Activated CD8-positive, alpha-beta memory T cell treated with anti-CD3 and anti-CD28 coated beads, Interleukin-2, amount 50 U/mL, for 4 hours (primary cell): Measurements from ENCODE around the gene ZDHHC13.

Experiments
- DNase-seq: peaks from one replicate; pipeline ENCODE4 v3.0.0-alpha.2; 2020

The ZDHHC13 gene, protein sequence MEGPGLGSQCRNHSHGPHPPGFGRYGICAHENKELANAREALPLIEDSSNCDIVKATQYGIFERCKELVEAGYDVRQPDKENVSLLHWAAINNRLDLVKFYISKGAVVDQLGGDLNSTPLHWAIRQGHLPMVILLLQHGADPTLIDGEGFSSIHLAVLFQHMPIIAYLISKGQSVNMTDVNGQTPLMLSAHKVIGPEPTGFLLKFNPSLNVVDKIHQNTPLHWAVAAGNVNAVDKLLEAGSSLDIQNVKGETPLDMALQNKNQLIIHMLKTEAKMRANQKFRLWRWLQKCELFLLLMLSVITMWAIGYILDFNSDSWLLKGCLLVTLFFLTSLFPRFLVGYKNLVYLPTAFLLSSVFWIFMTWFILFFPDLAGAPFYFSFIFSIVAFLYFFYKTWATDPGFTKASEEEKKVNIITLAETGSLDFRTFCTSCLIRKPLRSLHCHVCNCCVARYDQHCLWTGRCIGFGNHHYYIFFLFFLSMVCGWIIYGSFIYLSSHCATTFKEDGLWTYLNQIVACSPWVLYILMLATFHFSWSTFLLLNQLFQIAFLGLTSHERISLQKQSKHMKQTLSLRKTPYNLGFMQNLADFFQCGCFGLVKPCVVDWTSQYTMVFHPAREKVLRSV

DNA sequence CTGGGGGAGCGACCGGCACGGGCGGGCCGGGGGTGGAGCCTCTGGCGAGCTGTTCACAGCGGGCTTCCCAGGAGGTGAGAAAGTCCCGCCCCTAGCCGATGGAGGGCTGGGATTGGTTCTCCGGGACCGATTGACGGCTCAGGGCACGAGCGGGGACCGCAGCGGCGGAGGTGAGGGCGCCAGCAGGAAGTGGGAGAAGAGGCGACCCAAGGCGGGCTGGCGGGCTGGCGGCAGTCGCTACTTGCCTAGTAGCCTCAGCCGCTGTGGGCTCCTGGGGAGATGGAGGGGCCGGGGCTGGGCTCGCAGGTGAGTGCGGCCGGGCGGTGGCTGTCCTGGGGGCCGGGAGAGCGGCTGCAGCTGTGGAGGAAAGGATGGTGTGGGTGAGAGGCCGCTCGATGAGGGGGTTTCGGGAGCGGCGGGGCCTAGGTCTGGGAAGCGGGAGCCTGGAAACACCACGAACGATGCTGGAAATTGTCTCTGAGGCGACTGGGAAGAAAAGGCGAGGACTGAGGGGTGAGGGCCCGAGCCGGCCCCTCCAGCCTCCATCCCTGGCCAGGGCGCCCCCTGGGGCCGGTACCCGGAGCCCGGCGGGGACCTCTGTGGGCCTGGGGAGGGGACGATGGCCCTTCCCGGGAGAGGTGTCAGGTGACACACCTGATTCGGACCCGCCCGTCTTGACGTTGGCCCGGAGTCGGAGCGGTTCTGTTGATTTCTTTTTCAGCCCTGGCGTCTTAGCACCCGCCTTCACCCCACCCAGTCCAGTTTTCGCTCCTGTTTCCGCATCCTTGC, at the start of gene ZDHHC13:
Gene ZDHHC13, plus strand, starts transcription at position 198 of the 789 bp plus-strand sequence. Its CDS starts 82 bp downstream, at position 280.
- DNase-seq, result peak; percentile 95

DNA sequence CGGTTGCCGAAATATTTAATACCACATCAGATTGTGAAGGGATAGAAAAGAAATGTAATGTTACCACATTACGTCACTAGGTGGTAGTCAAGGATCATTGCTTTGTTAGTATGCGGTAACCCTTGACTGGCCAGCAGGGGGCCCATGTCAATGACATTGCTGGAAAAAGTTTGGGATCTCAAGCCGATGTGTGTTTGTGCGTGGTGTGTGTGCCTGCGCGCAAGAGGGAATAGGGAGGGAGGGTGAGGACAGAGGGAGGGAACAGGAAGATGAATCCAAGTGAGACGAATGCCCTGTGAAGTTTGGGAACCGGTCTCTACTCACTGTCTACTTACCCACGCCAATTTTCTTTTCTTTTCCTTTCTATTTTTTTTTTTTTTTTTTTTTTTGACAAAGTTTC, 45.7 kb upstream of the ZDHHC13 start:
- peak; percentile 45 for DNase-seq

DNA sequence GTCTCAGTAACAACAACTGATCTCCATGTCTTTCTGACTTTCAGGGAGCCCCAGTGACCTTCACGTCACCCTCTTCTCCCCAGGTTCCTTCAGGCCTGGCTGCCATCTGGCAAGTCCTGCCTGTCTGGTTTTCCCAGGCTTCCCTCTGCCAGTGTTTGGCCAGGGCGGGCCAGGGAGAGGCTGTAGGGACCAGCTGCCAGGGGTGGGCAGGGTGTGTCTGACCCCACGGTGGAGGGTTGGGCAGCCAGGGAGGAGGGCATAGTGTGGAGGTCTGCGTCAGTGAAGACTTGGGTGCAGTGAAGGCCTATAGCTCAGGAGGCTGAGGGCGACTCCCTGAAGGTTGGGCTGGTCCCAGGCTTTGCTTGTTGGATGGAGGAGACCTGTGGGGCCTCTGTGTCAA, 44.5 kb upstream of the ZDHHC13 start:
- DNase-seq, result no peak

DNA sequence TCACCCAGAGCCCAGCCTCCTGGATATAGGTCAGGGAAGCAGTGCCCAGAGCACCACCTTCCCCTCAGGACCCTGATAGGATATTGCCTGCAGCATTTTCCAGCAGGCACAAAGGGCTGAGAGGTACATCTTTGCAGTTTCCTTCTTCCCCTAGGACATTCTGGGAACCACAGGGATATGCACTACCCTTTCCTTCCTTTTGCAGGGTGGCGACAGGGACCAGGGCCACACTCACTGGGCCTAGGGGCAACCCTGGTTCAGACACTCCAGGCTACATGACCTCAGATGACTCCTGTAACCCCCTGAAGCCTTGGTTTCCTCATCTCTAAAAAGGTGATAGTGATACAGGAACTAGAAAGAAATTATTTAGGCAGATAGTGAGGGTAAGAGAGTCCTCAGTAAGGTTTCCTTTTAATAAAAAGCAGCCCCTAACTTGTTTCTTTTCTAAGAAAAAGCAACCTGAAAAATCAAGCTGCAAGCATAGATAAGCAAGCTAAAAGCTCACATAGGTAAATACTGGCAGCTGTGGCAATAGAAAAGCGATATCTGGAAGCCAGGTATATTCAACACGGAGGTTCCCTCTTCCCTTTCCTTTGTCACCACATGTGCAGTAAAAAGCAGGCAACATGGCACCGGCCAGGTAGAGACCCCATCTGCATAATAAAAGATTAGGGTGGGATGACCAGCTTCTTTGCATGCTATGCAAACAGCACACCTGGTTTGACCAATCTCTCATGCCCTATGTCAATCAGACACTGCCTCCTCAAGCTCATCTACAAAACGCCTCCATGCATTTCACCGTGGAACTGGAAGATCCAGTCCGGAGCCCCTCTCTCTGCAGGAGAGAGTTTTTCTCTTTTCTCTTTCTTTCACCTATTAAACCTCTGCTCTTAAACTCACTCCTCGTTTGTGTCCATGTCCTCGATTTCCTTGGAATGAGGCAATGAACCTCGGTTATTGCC, 43.2 kb upstream of the ZDHHC13 start:
- no peak for DNase-seq

DNA sequence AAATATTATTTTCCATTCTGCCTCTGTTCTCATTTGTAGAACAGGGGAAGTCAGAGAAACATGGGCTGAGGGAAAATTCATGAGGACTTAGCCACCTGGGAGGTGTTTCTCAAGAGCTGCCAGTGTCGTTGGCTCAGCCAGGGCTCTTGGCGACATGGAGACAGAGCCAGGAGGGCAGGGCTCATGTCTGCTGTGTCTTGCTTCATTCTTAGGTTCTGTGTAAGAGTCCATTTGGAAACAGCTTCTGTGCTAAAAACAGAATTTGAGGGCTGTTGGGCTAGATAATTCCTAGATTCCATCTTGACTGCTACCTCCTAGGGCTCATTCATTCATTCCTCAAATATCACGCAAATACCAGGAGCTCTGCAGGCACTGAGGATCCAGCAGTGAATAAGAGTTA, 41.3 kb upstream of the ZDHHC13 start:
- no peak for DNase-seq

DNA sequence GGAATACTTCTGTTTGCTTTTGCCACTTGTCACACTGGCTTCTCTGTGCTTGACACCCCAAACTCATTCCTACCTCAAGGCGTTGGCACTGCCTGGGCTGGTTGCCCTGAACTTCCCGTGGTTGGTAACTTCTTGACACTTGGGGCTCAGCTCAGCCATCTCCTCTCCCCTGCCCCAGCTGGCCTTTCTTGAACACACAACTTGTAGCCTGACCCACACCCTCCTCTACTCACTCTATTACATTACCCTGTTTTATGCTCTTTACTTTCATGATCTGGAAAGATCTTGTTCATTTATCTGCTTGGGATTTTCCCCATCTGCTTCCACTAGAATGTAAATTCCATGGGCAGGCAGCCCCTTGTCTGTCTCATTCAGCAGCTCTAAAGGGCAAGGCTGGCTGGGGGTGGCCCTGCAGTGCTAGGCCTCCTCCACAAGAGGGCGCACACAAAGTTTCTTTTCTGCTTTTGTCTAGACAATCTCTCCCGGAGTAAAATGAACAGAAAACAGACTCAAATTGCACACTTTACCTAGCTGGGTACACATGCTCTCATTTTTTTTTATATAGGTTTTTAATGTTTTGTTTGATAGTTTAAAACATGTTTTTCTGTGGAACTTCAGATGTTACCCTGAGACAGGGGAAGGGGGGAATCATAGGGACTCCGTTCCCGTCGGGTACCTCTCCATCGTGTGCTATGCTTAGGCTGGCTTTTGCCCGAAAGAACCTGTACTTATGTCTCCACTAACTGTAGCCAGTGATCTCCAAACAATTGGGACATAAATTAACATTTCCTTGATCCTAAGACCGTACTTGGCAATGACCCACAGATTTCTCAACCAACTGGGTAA, 40.0 kb upstream of the ZDHHC13 start:
- DNase-seq, result peak; percentile 55

DNA sequence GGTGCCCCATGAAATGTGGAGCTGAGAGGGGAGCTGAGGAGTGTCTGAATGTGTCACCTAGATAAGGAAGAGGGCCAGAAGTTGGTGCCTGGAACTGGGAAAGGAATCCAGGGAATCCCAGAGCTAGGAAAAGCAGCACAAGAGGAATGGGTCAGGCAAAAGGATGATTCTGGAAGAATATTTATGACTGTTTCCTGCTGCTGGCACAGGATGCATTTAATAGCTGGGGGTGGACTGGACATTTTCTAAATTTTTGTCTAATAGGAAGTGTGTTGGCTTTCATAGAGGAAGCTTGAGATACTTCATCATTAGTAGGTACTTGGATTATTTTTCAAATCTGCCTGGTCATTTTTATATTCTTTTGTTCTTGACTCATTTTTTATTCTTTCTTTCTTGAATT, 39.0 kb upstream of the ZDHHC13 start:
- no peak for DNase-seq

DNA sequence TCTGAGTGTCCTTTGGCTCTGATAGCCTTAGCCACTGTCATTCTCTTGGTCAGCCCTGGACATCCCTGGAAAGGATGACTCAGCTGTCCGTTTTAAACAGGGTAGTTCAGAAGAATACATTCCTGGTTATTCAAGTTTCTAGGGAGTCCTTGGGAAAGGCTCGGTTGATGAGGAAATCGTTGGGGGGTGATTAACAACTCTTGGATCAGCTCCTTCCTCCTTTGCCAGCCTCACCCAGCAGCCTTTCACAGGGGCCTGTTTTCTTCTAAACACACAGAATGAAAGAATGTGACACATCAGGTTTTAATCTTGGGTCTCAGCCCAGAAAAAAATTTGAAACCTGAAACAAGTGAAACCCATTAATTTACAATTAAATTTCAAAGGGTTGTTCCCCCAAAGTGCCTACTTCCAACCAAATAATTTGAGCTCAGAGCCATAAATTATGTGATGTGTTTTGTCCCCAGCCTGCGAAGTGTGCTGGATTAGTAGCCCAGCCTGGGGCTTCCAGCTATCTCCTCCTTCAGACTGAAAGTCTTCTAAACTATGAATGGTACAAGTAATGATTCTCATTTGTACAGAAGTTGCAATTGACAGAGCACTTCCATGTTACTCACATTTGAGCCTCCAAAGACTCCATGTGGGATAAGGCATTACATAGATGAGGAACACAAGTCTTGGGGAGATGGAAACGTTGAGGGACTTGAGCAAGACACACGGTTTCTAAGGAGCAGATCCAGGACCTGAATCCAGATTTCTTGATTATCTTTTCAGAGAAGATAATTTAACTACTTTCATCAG, 37.1 kb upstream of the ZDHHC13 start:
- no peak for DNase-seq

DNA sequence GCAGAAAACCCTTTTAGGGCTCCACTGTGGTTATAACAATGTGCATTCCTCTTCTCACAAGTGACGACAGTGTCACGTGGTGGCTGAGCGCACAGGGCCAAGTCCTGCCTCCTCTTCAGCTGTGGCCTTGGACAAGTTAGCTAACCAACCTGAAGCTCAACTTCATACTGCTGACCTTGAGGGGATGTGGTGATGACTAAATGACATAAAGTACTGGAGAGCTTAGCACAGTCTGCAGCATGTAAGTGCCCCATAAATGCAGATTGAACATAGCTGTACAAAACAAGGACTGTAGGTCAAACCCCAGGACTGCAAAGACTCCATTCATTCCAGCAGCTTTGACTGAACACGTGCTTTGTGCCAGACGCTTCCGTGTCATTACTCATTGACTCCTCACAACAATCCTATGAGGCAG, 36.4 kb upstream of the ZDHHC13 start:
- DNase-seq, result no peak

DNA sequence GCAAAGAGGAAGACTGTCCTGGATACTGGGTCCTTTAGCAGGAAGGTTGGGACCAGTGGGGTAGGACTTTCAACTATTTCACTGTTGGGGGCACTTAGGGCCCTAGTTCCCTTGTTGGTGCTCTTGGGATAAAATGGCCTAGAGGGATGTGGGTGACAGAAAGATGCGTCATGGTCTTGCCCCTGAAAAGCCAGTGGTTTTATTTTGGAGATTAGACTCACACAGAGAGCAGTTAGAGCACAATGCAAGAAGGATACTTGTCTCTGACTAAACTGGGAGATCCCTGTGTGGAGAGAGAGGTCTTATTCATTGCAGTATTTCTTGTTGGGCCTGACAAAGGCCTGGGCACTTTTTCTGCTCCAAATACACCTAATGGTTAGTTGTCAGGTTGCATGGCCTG, 33.8 kb upstream of the ZDHHC13 start:
- no peak for DNase-seq

DNA sequence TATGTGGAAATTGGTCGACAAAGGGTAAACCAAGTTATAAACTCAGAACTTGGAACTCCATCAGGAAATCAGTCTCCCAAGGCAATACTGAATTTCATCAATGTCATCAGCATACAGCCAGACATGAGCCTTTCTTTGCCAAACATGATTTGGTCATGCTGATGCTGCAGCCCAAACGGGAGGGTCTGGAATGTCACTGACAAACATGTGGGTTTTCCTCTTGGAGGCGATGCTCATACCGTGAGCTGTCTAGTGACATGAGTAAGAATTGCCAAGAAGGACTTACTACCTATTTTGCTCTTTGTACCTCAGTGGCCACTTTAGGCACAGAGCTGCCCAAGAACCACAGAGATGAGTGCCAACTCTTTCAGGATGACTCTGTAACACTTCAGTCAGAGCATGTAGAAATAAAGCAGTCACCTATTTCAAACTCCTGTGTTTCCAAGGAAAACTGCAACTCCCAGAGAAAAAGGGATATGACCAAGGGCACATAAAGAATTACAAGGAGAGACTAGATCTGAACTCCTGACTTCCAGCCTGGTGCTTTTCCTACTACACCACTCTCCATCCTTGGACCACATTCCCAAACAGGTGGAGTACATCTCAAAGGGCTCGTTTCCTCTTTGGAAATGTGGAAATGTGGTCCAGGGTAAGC, 32.2 kb upstream of the ZDHHC13 start:
- DNase-seq, result no peak

DNA sequence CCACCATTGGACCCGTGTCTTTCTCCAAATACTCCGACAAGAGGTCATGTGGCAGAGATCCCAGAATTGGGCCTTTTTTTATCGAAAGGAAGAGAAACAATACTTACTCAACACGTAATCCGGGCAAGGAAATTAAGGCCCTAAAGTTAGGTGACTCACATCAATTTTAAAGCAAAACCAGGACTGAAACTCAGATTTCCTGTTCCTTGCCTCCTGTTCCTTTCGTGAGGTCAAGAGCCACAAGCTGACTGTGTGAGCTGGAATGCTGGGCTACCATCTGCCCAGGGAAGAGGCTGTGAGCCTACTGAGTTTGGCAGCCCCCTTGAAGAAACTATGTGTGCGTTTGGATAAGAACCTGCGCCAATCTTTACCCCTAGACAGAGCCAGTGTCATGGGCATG, 29.3 kb upstream of the ZDHHC13 start:
- no peak for DNase-seq

DNA sequence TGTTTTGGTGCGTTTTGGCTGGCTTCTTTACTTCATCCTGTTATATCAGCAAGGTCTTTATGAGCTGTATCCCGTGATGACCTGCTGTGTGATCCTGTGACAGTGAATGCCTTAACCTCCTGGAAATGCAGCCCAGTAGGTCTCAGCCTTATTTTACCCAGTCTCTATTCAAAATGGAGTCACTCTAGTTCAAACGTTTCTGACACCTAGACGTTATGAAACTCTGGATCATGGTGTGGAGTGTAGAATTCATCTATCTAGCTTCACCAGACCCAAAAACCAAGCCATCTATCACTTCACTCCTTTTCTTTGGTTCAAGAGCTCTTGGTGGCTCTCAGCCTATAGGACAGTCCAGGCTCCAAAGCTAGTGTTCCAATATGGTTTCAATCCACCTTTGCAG, 28.2 kb upstream of the ZDHHC13 start:
- no peak for DNase-seq

DNA sequence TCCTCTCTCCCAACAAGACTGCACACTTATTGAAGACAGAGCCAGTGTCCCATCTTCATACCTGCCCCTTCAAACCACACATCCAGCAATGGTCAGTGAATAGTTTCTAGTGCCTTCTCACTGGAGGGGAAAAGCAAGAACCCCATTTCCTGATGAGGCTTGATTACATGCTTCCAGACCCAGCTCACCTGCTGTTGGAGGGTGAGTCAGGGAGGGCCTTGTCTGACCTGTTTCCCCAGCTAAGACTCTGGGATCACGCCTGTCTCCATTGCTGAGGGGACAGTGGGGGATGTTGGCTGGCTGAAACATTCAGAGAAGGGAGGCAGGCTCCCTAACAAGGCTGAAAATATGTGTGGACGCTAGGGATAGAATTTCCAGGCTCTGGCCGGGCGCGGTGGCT, 27.5 kb upstream of the ZDHHC13 start:
- no peak for DNase-seq

DNA sequence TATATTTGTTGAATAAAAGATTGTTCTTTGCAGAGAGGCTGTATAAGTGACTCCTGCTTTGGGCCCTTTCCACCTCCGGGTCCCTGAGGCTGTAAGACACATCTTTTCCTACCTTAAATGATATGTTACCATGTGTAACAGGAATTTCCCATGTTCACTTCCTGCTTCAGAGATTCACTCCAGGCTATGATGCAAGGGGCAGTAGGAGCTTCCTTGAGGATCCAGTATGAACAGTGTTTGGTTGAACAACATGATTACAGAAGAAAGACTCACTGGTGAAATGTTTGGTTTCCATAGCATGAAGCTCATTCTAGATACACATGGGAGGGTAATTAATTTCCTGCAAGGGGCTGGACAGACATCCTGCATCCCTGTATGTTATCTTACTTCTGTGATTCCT, 25.6 kb upstream of the ZDHHC13 start:
- no peak for DNase-seq

DNA sequence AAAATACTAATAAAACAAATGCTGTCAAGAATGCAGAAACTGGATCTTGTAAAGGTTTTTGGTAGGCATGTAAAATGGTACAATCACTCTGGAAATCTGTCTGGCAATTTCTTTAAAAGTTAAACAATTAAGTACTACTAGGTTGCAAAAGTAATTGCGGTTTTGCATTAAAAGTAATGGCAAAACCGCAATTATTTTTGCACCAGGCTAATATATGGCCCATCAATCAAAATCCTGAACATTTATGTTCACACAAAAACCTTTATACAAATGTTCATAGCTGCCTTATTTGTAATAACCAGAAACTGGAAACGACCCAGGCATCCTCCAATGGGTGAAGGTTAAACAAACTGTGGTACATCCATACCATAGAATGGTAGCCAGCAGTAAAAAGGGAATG, 24.6 kb upstream of the ZDHHC13 start:
- no peak for DNase-seq

DNA sequence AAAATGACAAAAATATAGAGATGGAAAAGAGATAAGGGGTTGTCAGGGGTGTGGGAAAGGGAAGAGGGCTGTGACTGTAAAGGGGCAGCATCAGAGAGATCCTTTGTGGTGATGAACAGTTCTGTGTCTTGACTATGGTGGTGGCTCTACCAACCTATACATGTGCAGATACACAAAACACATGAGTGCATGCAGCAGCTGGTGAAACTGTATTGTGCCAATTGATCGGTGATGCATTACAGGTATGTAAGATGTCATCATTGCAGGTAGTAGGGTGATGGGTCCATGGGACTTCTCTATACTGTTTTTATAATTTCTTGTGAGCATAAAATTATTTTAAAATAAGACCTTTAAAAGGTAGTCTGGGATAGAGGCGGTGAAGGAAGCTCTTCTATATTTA, 24.1 kb upstream of the ZDHHC13 start:
- no peak for DNase-seq

DNA sequence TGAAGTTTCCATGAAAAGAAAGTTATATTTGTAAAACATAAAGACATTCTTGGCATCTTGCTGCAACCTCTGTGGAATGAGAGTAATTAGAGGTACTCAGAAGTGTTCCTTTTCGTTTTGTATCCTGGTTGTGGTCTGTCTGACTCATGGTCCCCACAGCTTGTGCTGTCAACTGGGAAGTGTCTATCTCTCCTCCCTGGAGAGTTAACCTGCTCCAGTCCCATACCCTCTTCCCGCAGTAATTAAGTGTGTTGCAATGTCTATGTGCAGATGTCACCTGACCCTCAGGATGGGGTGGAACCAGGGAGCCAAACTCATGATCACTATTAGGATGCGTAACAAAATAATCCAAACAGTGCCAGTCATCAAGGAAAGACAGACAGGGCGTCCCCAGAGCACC, 23.0 kb upstream of the ZDHHC13 start:
- no peak for DNase-seq

DNA sequence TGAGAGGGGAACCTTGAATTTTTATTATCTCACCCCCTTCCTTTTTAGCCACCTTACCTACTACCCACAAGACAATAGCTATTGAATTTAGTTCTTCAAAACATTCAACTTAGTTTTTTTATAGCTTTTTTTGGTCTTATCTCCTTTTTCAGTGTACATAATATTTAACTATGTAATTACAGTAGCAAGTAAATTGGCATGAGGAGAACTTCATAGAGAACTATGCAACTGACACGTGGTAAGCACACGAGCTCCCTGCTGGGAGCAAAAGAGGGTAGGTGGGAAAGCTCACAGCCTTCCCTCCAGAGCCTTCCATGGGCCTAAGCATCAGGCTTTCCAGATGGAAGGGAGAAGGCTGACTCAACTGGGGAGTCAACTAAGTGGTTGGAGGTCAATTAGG, 22.1 kb upstream of the ZDHHC13 start:
- no peak for DNase-seq

DNA sequence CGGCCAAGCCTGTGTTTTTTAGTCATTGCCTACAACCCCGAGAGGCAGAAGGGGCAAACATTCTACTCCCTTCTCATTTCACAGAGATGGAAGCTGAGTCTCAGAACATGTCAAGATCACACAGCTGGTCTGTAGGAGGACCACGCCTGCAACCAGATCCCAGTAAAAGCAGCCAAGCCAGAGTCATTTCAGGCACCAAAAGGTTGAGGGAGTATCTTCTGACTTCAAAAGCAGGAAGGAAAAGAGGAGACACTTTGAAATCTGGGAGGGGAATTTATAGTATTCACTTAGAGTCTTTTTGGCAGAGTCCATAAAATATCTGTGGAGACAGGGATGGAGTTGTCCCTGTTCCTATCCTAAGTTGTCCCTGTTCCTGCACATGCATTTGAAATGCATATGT, 17.9 kb upstream of the ZDHHC13 start:
- DNase-seq, result no peak
